Parathyroid adenoma (tissue), 2 donors: ENCODE data around the gene SASH1.

Experiments
- H2AFZ ChIP-seq: fragments of 300-600 bp; sonication (generic); one replicate; pipeline ENCODE4 v1.7.0; 2017; ENCODE audit warnings: antibody characterized with exemption, mild to moderate bottlenecking
- H3K27ac ChIP-seq: fragments of 300-600 bp; sonication (generic); one replicate; pipeline ENCODE4 v1.7.0; 2017
- H3K27me3 ChIP-seq: fragments of 300-600 bp; sonication (generic); one replicate; pipeline ENCODE4 v1.7.0; 2017; ENCODE audit warnings: low read length; ENCODE audit not compliant: control insufficient read depth, insufficient read depth
- H3K36me3 ChIP-seq: fragments of 300-600 bp; sonication (generic); one replicate; pipeline ENCODE4 v1.7.0; 2017; ENCODE audit warnings: low read length; ENCODE audit not compliant: control insufficient read depth, insufficient read depth
- H3K4me1 ChIP-seq: fragments of 300-600 bp; sonication (generic); one replicate; pipeline ENCODE4 v1.7.0; 2017; ENCODE audit warnings: control low read depth
- H3K4me2 ChIP-seq: fragments of 300-600 bp; sonication (generic); one replicate; pipeline ENCODE4 v1.7.0; 2017; ENCODE audit warnings: low read length
- H3K4me3 ChIP-seq: fragments of 300-600 bp; sonication (generic); one replicate; pipeline ENCODE4 v1.7.0; 2017; ENCODE audit warnings: low read depth, low read length
- H3K79me2 ChIP-seq: fragments of 300-600 bp; sonication (generic); one replicate; pipeline ENCODE4 v1.7.0; 2017; ENCODE audit warnings: control low read depth
- H3K9ac ChIP-seq: fragments of 300-600 bp; sonication (generic); one replicate; pipeline ENCODE4 v1.7.0; 2017; ENCODE audit warnings: mild to moderate bottlenecking
- H3K9me3 ChIP-seq: fragments of 300-600 bp; sonication (generic); one replicate; pipeline ENCODE4 v1.7.0; 2017; ENCODE audit warnings: low read length; ENCODE audit not compliant: control insufficient read depth
- CTCF ChIP-seq: fragments of 300-600 bp; sonication (generic); IDR thresholded peaks from one replicate; pipeline ENCODE4 v1.7.0; 2017; ENCODE audit warnings: antibody characterized with exemption, mild to moderate bottlenecking
- donor health status: primary hyperparathyroidism.

SASH1 gene

DNA sequence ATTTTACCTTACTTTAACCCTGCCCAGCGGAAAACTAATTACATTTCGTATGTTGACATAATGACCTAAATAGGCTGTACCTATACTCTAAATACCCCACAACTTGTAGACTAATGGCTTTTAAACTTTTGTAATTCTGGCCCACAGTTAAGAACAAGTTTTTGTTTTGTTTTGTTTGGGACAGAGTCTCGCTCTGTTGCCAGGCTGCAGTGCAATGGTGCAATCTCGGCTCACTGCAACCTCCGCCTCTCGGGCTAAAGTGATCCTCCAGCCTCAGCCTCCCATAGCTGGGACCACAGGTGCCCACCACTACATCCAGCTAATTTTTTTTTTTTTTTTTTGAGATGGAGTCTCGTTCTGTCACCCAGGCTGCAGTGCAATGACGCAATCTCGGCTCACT is 5.7 kb upstream of the SASH1 start:
- Histone ChIP-seq H3K4me1 (no peaks in the 10 kb centered on the region), H3K9ac (no peak overlapping the region), H3K36me3 (no peaks in the 10 kb centered on the region), H3K27me3 (no peaks in the 10 kb centered on the region), H3K27ac (no peak overlapping the region), H3K4me3 (no peak overlapping the region), H3K79me2 (no peaks in the 10 kb centered on the region), H2AFZ (no peak overlapping the region), H3K4me2 (no peak overlapping the region), H3K9me3 (no peaks in the 10 kb centered on the region)
- TF ChIP-seq CTCF = no peak

DNA sequence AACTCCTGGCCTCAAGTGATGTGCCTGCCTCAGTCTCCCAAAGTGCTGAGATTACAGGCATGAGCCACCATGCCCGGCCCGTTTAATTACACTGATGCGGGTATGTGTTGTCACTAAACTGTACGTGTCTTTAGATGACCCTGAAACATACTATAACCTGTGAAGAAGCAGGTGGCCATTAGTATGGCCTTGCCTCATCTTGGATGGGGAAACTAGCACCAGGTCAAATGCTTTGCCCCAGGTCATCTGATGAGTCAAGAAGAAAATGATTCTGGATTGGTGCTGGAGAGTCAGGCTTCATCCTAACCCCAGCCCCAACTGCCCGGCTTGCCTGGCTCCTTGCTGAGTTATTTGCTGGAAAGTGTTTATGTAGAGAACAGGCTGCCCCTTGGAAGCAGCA is 2.9 kb upstream of the SASH1 start:
- Histone ChIP-seq H3K4me2 (no peak overlapping the region), H3K27ac (no peak overlapping the region), H3K9me3 (no peaks in the 10 kb centered on the region), H3K79me2 (no peaks in the 10 kb centered on the region), H2AFZ (no peak overlapping the region), H3K9ac (no peak overlapping the region), H3K27me3 (no peaks in the 10 kb centered on the region), H3K4me3 (no peak overlapping the region), H3K4me1 (no peaks in the 10 kb centered on the region), H3K36me3 (no peaks in the 10 kb centered on the region)
- no peak for TF ChIP-seq CTCF

DNA sequence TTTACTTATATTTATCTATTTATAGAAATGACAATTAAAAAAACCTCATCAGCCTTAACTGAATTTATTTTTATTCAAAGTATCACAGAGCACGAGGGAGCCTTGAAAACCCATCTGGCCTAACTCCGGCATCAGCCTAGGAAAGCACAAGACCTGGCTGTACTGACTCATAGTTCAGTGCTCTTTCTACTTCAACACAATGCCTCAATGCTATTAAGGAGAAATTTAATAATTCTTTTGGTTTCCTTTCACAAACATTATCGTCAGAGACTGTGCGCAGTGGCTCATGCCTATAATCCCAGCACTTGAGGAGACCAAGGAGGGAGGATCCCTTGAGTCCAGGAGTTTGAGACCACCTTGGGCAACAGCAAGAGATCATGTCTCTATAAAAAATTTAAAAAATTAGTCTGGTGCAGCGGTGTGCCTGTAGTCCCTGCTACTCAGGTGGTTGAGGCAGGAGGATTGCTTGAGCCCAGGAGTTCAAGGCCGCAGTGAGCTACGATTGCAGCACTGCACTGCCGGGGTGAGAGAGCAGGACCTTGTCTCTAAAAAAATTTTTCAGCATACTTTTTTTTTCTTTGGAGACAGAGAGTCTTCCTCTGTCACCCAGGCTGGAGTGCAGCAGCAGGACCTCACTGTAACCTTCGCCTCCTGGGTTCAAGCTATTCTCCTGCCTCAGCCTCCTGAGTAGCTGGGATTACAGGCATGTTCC is 1.9 kb upstream of the SASH1 start:
- no peak overlapping the region for H3K27ac ChIP-seq
- no peak for TF ChIP-seq CTCF
- H3K27me3 ChIP-seq = no peaks in the 10 kb centered on the region
- no peaks in the 10 kb centered on the region for H3K79me2 ChIP-seq
- no peaks in the 10 kb centered on the region for H3K36me3 ChIP-seq
- H3K9me3 ChIP-seq = no peaks in the 10 kb centered on the region
- H3K4me2 ChIP-seq = no peak overlapping the region
- H3K4me3 ChIP-seq = no peak overlapping the region
- no peak overlapping the region for H3K9ac ChIP-seq
- no peaks in the 10 kb centered on the region for H3K4me1 ChIP-seq
- no peak overlapping the region for H2AFZ ChIP-seq

DNA sequence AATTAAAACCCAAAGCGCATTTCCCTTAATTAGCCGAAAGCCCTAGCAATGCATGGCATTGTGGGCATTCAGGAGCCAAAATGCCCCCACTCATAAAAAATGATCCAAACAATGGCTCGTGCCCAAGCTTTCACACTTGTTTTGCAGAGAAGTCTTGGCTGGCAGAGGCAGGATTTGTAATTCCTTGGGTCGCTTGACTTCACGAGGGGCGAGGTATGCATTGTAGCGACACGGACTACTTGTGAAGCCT is 613 bp upstream of the SASH1 start:
- peak overlapping the region; percentile 74 for H3K4me3 ChIP-seq
- H3K4me1 ChIP-seq = no peaks in the 10 kb centered on the region
- H2AFZ ChIP-seq = peak overlapping the region; percentile 72
- no peaks in the 10 kb centered on the region for H3K36me3 ChIP-seq
- H3K27me3 ChIP-seq = no peaks in the 10 kb centered on the region
- peak overlapping the region; percentile 50 for H3K27ac ChIP-seq
- H3K4me2 ChIP-seq = peak overlapping the region; percentile 79
- TF ChIP-seq CTCF = no peak
- no peak overlapping the region for H3K9ac ChIP-seq
- H3K9me3 ChIP-seq = no peaks in the 10 kb centered on the region
- H3K79me2 ChIP-seq = no peaks in the 10 kb centered on the region

- Histone ChIP-seq H3K27ac (peak overlapping the region; percentile 25), H3K9ac (no peak overlapping the region), H3K4me2 (peak overlapping the region; percentile 93), H3K9me3 (no peaks in the 10 kb centered on the region), H3K27me3 (no peaks in the 10 kb centered on the region), H3K79me2 (no peaks in the 10 kb centered on the region), H3K36me3 (no peaks in the 10 kb centered on the region), H3K4me3 (peak overlapping the region; percentile 79), H3K4me1 (no peaks in the 10 kb centered on the region), H2AFZ (no peak overlapping the region)
- TF ChIP-seq CTCF = no peak
Measured at GRCh38 chr6:148343047-148343782, 577 bp downstream of the SASH1 start.
